Stimulated activated naive CD8-positive, alpha-beta T cell treated with anti-CD3 and anti-CD28 coated beads, Interleukin-15, amount 100 ng/mL, for 72 hours (primary cell): Measurements from ENCODE around the gene ST6GALNAC3.

Source experiments
- ATAC-seq: fragments of 150-1000 bp; cut with Tn5 transposase; 2 replicates; pipeline ENCODE4 v1.10.0; 2021; ENCODE audit warnings: mild to moderate bottlenecking, moderate library complexity
- DNase-seq, 2 donors: peaks; one replicate each; pipeline ENCODE4 v3.0.0; 2021 to 2022
- H3K27ac Mint-ChIP-seq, 2 donors: one replicate each; pipeline ENCODE4 v1.8.0; 2022; ENCODE audit warnings: mild to moderate bottlenecking in 2 of 2, mixed read lengths in 2 of 2, moderate library complexity in 2 of 2
- H3K27me3 Mint-ChIP-seq: one replicate; pipeline ENCODE4 v1.8.0; 2022; ENCODE audit warnings: mixed read lengths
- H3K4me1 Mint-ChIP-seq: one replicate; pipeline ENCODE4 v1.8.0; 2022; ENCODE audit warnings: mild to moderate bottlenecking, mixed read lengths
- H3K4me3 Mint-ChIP-seq, 2 donors: one replicate each; pipeline ENCODE4 v1.8.0; 2022; ENCODE audit warnings: mild to moderate bottlenecking in 2 of 2, mixed read lengths in 2 of 2, moderate library complexity in 1 of 2
- H3K9me3 Mint-ChIP-seq, 2 donors: one replicate each; pipeline ENCODE4 v1.8.0; 2022; ENCODE audit warnings: mixed read lengths in 2 of 2

The ST6GALNAC3 gene

GRCh38 chr1:76511558-76512179, 437.1 kb downstream of the ST6GALNAC3 start:
- H3K27me3 Mint-ChIP-seq: no peaks in the 10 kb centered on the region
- H3K4me3 Mint-ChIP-seq: no peak overlapping the region
- peaks cover 8% of the 10 kb centered on the region for H3K4me1 Mint-ChIP-seq
- ATAC-seq: no peak
- no peak overlapping the region for H3K27ac Mint-ChIP-seq
- no peak for DNase-seq
- no peaks in the 10 kb centered on the region for H3K9me3 Mint-ChIP-seq

GRCh38 chr1:76530953-76531352, 456.4 kb downstream of the ST6GALNAC3 start:
- no peak for DNase-seq
- no peak overlapping the region for H3K27ac Mint-ChIP-seq
- H3K4me1 Mint-ChIP-seq: no peaks in the 10 kb centered on the region
- no peak overlapping the region for H3K4me3 Mint-ChIP-seq
- H3K9me3 Mint-ChIP-seq: no peaks in the 10 kb centered on the region
- no peaks in the 10 kb centered on the region for H3K27me3 Mint-ChIP-seq
- ATAC-seq: no peak

GRCh38 chr1:76541618-76542017, 467.1 kb downstream of the ST6GALNAC3 start:
- no peak overlapping the region for H3K4me3 Mint-ChIP-seq
- DNase-seq: no peak
- no peaks in the 10 kb centered on the region for H3K27me3 Mint-ChIP-seq
- H3K9me3 Mint-ChIP-seq: peaks cover 0 to 12% of the 10 kb centered on the region in 2 donors
- H3K27ac Mint-ChIP-seq: no peak overlapping the region
- no peak for ATAC-seq
- H3K4me1 Mint-ChIP-seq: no peaks in the 10 kb centered on the region

- DNase-seq (no peak), ATAC-seq (no peak)
- H3K4me3 Mint-ChIP-seq: no peak overlapping the region
- H3K27me3 Mint-ChIP-seq: no peaks in the 10 kb centered on the region
- no peak overlapping the region for H3K27ac Mint-ChIP-seq
- H3K9me3 Mint-ChIP-seq: peaks cover 0 to 8% of the 10 kb centered on the region in 2 donors
- no peaks in the 10 kb centered on the region for H3K4me1 Mint-ChIP-seq
These were observed 467.8 kb downstream of the ST6GALNAC3 start for GRCh38 chr1:76542359-76542758.

- Mint-ChIP-seq H3K27ac (no peak overlapping the region), H3K4me1 (no peaks in the 10 kb centered on the region), H3K9me3 (peaks cover 0 to 5% of the 10 kb centered on the region in 2 donors), H3K27me3 (no peaks in the 10 kb centered on the region), H3K4me3 (no peak overlapping the region)
- DNase-seq (no peak), ATAC-seq (no peak)
These were observed 468.9 kb downstream of the ST6GALNAC3 start for GRCh38 chr1:76543495-76543894.

GRCh38 chr1:76546354-76546933, 471.9 kb downstream of the ST6GALNAC3 start:
- no peak for ATAC-seq
- Mint-ChIP-seq H3K4me3 (no peak overlapping the region), H3K4me1 (no peaks in the 10 kb centered on the region), H3K9me3 (no peaks in the 10 kb centered on the region), H3K27ac (no peak overlapping the region), H3K27me3 (no peaks in the 10 kb centered on the region)
- no peak for DNase-seq

- Mint-ChIP-seq H3K4me1 (no peaks in the 10 kb centered on the region), H3K27ac (no peak overlapping the region), H3K9me3 (no peaks in the 10 kb centered on the region), H3K4me3 (no peak overlapping the region), H3K27me3 (no peaks in the 10 kb centered on the region)
- DNase-seq (no peak), ATAC-seq (no peak)
These were observed 473.4 kb downstream of the ST6GALNAC3 start for GRCh38 chr1:76547916-76548315.

GRCh38 chr1:76548513-76549100, 474.1 kb downstream of the ST6GALNAC3 start:
- H3K4me3 Mint-ChIP-seq: no peak overlapping the region
- H3K27ac Mint-ChIP-seq: no peak overlapping the region
- H3K27me3 Mint-ChIP-seq: no peaks in the 10 kb centered on the region
- no peaks in the 10 kb centered on the region for H3K4me1 Mint-ChIP-seq
- H3K9me3 Mint-ChIP-seq: no peaks in the 10 kb centered on the region
- DNase-seq: no peak
- no peak for ATAC-seq

- no peaks in the 10 kb centered on the region for H3K4me1 Mint-ChIP-seq
- no peaks in the 10 kb centered on the region for H3K27me3 Mint-ChIP-seq
- no peaks in the 10 kb centered on the region for H3K9me3 Mint-ChIP-seq
- H3K4me3 Mint-ChIP-seq: no peak overlapping the region
- ATAC-seq (no peak), DNase-seq (no peak)
- no peak overlapping the region for H3K27ac Mint-ChIP-seq
These were observed 479.7 kb downstream of the ST6GALNAC3 start for GRCh38 chr1:76554283-76554682.

GRCh38 chr1:76562292-76562691, 487.7 kb downstream of the ST6GALNAC3 start:
- DNase-seq (no peak), ATAC-seq (no peak)
- Mint-ChIP-seq H3K9me3 (no peaks in the 10 kb centered on the region), H3K27me3 (peaks cover 9% of the 10 kb centered on the region), H3K4me1 (no peaks in the 10 kb centered on the region), H3K27ac (no peak overlapping the region), H3K4me3 (no peak overlapping the region)

GRCh38 chr1:76568573-76569238, 494.2 kb downstream of the ST6GALNAC3 start:
- Mint-ChIP-seq H3K27ac (no peak overlapping the region), H3K9me3 (no peaks in the 10 kb centered on the region), H3K4me3 (no peak overlapping the region), H3K27me3 (no peaks in the 10 kb centered on the region), H3K4me1 (no peaks in the 10 kb centered on the region)
- DNase-seq (no peak), ATAC-seq (no peak)

GRCh38 chr1:76571248-76571647, 496.7 kb downstream of the ST6GALNAC3 start:
- no peaks in the 10 kb centered on the region for H3K4me1 Mint-ChIP-seq
- H3K27me3 Mint-ChIP-seq: no peaks in the 10 kb centered on the region
- H3K4me3 Mint-ChIP-seq: no peak overlapping the region
- no peak overlapping the region for H3K27ac Mint-ChIP-seq
- ATAC-seq (no peak), DNase-seq (no peak)
- no peaks in the 10 kb centered on the region for H3K9me3 Mint-ChIP-seq

- H3K9me3 Mint-ChIP-seq: no peaks in the 10 kb centered on the region
- DNase-seq (no peak), ATAC-seq (no peak)
- H3K27ac Mint-ChIP-seq: no peak overlapping the region
- H3K4me3 Mint-ChIP-seq: no peak overlapping the region
- H3K27me3 Mint-ChIP-seq: no peaks in the 10 kb centered on the region
- no peaks in the 10 kb centered on the region for H3K4me1 Mint-ChIP-seq
These were observed 497.7 kb downstream of the ST6GALNAC3 start for GRCh38 chr1:76572229-76572628.

- Mint-ChIP-seq H3K9me3 (no peaks in the 10 kb centered on the region), H3K4me3 (no peak overlapping the region), H3K4me1 (no peaks in the 10 kb centered on the region), H3K27me3 (no peaks in the 10 kb centered on the region), H3K27ac (no peak overlapping the region)
- no peak for ATAC-seq
- no peak for DNase-seq
These were observed 502.5 kb downstream of the ST6GALNAC3 start for GRCh38 chr1:76576876-76577524.

GRCh38 chr1:76577525-76578185, 503.1 kb downstream of the ST6GALNAC3 start:
- Mint-ChIP-seq H3K4me3 (no peak overlapping the region), H3K27ac (no peak overlapping the region), H3K27me3 (no peaks in the 10 kb centered on the region), H3K9me3 (no peaks in the 10 kb centered on the region), H3K4me1 (no peaks in the 10 kb centered on the region)
- DNase-seq (no peak), ATAC-seq (no peak)
